SK-N-MC (cell line): ENCODE measurements around the gene GNAI2.

Experiments
- EZH2 ChIP-seq: fragments of 200-600 bp; sonication (generic); IDR thresholded peaks from one replicate; pipeline ENCODE4 v1.6.1; 2017; ENCODE audit warnings: antibody characterized with exemption
- POLR2AphosphoS5 ChIP-seq: IDR thresholded peaks from 2 replicates; pipeline ENCODE4 v1.6.1; 2012; ENCODE audit warnings: mild to moderate bottlenecking, low read depth, low read length, borderline replicate concordance

- no peak for TF ChIP-seq POLR2AphosphoS5
- no peak for TF ChIP-seq EZH2
Observed at GRCh38 chr3:50210510-50211367, 25.3 kb upstream of the GNAI2 start.
